Stimulated activated CD4-positive, alpha-beta T cell treated with anti-CD3 and anti-CD28 coated beads, Interleukin-1b, Interleukin-23, amount 100 ng/mL, for 1 hour (primary cell): ENCODE data around the gene ATP11A.

Experiments
- DNase-seq, 2 donors: peaks; one replicate each; pipeline ENCODE4 v3.0.0-alpha.2; 2020; ENCODE audit warnings: low read depth in 2 of 2

ATP11A gene

DNA sequence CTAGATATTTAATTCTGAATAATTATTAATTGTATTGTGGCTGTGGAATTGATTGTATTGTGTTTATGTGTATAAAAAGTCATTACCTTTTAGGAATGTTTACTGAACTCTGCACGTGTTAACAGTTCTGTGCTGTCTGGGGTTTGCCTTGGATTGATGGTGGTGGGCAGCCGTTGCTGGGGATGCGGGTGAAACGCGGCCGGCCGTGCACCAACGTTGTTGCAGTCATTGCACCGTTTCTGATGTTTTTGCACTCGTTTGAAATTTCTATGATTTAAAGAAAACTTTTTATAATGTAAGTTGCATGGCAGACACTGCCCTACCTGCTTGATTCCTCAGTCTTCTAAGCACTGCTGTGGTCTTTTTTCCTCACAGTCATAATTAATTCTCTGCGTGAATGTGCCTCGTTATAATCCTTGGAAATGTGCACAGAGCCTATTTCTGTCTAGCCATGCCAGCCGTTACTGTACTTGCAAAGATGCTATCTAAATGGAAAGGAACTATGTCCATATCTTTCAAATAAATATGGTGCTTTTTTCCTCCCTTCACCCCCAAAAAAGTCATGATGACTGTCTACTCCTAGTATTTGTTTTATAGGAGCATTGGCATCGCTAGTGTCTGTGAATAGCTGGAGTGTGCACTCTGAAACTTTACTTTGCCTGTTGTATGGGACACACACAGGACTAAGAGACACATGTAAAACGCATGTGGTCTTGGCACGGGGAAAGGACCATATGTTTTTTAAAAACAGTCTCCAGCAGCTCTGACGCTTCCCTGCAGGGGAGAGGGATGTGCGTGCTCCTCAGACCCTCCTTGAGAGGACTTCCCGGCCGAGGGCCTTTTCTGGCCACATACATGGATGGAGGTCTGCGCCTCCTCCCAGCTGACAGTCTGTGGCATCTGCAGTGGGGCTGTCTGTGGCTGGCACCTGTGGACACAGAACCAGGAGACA, 238.5 kb downstream of the ATP11A start:
- no peak for DNase-seq

DNA sequence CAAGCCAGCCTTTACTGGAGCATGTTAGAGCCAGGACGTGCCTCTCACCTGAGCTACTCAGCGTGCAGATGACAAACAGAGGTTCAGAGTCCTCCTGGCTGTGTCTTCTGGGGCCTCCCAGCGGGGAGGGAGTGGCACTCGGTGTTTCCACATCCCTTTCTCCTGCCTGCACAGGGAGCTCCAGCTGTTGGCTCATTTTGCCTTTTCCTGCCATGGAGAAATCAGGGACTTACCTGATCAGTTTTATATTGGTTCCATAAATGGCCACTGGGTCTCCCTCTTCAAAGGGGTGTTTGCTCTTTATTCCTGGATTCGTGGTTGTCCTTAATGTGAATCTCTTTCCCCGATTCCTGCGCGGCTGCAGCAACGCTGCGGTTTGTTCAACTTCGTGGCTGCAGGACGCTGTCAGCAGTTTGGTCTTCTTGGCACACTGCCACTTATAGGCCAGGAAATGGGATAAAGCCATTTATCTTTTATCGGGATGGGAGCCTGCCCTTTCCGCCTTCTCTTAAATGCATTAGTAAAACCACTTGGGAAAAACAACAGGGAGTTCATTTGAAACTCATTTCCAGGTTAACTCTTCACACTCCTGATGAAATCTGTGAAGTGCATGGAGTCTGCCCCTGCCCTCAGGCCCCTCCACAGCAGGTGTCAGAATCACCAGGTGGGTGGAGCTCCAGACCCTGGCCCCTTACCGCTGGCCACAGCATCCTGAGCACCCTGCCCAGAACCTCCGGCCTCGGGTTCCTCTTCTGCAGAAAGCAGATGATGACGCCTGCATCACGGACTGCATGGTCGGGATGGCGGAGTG, 239.3 kb downstream of the ATP11A start:
- DNase-seq, result no peak

DNA sequence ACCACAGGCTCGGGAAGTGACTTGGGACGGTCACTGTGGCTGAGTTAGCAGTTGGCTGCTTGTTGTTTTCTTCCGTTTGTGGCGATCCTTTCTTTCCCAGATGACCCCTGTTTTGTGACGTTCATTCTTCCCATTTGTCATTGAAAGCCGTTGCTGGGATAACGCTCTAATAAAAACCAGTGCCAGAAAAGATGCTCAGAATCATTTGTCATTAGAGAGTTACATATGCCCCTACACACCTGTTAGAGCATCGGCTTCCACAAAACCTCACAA, 239.9 kb downstream of the ATP11A start:
- no peak for DNase-seq

DNA sequence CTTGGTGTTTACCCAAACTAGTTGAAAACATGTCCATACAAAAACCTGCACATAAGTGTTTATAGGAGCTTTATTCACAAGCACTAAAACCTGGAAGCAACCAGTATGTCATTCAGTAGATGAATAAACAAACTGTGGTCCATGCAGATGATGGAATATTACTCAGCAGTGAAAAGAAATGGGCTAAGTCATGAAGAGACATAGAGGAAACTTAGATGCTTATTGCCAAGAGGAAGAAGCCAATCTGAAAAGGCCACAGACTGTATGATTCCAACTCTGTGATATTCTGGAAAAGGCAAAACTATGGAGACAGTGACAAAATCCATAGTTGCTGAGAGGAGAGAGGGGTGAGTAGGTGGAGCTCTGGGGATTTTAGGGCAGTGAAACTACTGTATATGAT, 240.4 kb downstream of the ATP11A start:
- DNase-seq, result no peak

DNA sequence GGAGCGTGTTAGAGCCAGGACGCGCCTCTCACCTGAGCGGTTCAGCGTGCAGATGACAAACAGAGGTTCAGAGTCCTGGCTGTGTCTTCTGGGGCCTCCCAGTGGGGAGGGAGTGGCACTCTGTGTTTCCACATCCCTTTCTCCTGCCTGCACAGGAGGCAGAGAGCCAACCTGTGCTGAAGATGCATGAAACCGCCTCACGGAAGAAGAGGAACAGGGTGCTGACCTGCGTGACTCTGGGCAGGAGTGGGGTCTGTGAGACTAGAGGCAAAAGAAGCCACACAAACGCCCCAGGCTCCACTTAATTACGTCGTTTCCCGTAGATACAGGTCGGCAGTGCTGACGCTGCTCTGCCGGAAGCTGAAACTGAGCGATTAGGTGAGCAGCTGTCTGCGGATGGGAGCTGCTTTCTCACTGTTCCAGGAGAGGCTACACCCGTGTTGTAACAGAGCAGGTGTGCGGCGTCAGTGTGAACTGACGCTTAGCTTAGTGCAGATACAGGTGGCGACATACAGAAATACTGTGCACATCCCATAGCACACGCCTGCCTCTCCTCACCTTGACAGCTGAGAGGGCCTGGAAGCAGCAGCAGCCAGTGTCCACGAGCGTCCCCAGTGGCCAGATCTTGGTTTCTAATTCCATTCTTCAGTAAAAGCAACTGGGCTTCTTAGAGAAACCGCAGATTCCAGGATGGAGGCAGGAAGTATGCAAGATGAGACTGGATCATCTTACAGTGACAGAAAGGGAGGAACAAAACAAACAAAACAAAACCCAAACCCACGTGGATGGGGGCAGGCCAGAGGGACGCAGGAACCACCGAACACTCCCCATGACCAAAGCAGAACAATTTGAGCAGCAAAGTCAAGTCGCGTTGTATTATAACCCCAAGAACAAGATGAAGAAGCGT, 241.4 kb downstream of the ATP11A start:
- DNase-seq, result no peak

DNA sequence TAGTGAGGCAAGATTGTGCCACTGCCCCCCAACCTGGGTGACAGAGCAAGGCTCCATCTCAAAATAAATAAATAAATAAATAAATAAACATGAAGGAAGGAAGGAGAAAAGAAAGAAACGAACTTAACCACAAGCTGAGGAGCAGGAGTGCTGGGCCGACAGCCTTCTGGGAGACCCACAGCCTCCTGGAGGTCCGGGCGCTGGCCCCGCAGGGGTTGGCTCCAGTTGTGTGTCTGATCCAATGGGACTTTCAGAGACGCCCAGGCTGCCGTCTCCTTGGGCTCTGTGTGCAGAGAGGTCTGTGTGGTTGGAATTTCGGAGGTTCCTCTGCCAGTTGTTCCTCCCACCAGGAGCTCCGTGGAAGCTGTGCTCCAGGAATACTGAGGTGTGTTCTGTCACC, 243.1 kb downstream of the ATP11A start:
- no peak for DNase-seq

DNA sequence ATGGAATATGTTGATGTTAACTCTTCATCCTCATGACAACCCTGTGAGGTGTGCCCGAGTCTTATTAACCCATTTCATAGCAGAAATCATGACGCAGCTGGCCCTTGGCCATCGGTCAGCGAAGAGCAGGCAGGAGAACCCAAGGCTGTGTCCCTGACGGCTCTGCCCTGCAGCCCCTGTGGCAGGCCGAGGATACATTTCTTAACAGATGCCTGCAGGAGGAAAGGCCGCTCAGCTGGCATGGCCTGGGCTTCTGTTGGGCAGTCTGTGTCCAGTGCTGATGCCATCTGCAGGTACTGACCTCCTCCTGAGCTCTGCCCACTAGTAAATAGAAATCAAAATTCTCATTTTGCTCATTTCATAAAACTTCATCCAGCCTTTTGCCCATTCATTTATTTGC, 243.8 kb downstream of the ATP11A start:
- DNase-seq, result no peak

DNA sequence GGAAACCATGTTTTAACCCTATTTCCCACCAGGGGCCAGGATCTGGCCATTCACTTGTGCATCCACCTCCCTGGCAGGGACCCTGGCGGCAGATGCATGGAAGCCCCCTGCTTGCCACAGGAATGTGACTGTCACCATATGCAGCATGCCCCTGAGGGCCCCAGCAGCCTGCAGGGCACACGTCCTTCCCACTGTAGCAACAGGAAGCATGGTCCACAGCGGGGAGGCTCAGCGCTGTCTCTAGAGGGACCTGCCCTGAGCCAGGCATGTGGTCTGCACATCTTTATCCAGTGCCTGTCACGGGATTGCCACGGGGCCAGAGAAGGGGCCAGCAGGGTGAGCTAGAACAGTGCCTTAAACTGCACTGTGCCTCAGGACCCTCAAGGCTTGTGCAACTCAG, 244.2 kb downstream of the ATP11A start:
- no peak for DNase-seq
